NCI-H128 (cell line): ENCODE measurements around the gene PLCD4.
A peak's percentile ranks its signal among the peaks of the same experiment; 100 is the strongest.

Source experiments
- DNase-seq: peaks from one replicate; lab custom pipeline; 2025; ENCODE audit not compliant: unreplicated experiment; lab: John Stamatoyannopoulos, UW

Gene PLCD4

GRCh38 chr2:218607436-218608115 is at the start of gene PLCD4:
PLCD4 (plus strand) TSS chr2:218607899; CDS start chr2:218615740, 7,841 bp downstream.
- DNase-seq, result no peak

- no peak for DNase-seq
Measured at GRCh38 chr2:218557941-218558340, 49.8 kb upstream of the PLCD4 start.

- no peak for DNase-seq
Measured at GRCh38 chr2:218558986-218559385, 48.7 kb upstream of the PLCD4 start.

GRCh38 chr2:218564056-218564455 is 43.6 kb upstream of the PLCD4 start:
- DNase-seq, result no peak

GRCh38 chr2:218566296-218566695 is 41.4 kb upstream of the PLCD4 start:
- no peak for DNase-seq

- no peak for DNase-seq
Measured at GRCh38 chr2:218567797-218568189, 39.9 kb upstream of the PLCD4 start.

- DNase-seq, result peak; percentile 90
Measured at GRCh38 chr2:218568190-218569037, 39.3 kb upstream of the PLCD4 start, which contains the start of the genes CNOT9 and USP37. CNOT9 (plus strand) TSS chr2:218568839; CDS start chr2:218568955, 116 bp downstream. USP37 (minus strand) TSS chr2:218568351; CDS start chr2:218558653, 9,698 bp downstream.

- DNase-seq, result no peak
Measured at GRCh38 chr2:218569038-218569431, 38.7 kb upstream of the PLCD4 start.

GRCh38 chr2:218569661-218570500 is 37.8 kb upstream of the PLCD4 start:
- no peak for DNase-seq

- DNase-seq, result no peak
Measured at GRCh38 chr2:218570850-218571249, 36.8 kb upstream of the PLCD4 start.

- no peak for DNase-seq
Measured at GRCh38 chr2:218576854-218577253, 30.8 kb upstream of the PLCD4 start.

- no peak for DNase-seq
Measured at GRCh38 chr2:218577482-218578220, 30.0 kb upstream of the PLCD4 start.

- DNase-seq, result no peak
Measured at GRCh38 chr2:218578272-218578877, 29.3 kb upstream of the PLCD4 start.

- no peak for DNase-seq
Measured at GRCh38 chr2:218582076-218582475, 25.6 kb upstream of the PLCD4 start.

- no peak for DNase-seq
Measured at GRCh38 chr2:218583983-218584850, 23.5 kb upstream of the PLCD4 start.

- DNase-seq, result no peak
Measured at GRCh38 chr2:218585541-218585940, 22.2 kb upstream of the PLCD4 start.

GRCh38 chr2:218605432-218605831 is 2.3 kb upstream of the PLCD4 start:
- peak; percentile 24 for DNase-seq

- no peak for DNase-seq
Measured at GRCh38 chr2:218615868-218616315, 8.2 kb downstream of the PLCD4 start.
